ENCODE results near the gene GOLGA8R. TPM values are rescaled to one million over a fixed set of nuclear protein-coding genes. Genes with fewer than 3 reads are reported as not detected.
"Not testable (repeated sequence)": the region's sequence is repeated elsewhere in the genome, so short reads cannot be mapped to it uniquely, and the experiment has no call there.

The GOLGA8R gene
- total RNA-seq = 1 to 10 TPM; 1.8 to 3.6 (median 2.5) TPM
- long read RNA-seq, donor 1 = 0 reads
- long read RNA-seq, donor 2, partial matches to known transcripts = 0 of 1 reads
- long read RNA-seq, donor 2, other reads (novel, unspliced or antisense) = 1 of 1 reads

- intact Hi-C loops (cut with DNase I, micrococcal nuclease); H3K4me3 ChIP-seq; DNase-seq; H3K9me3 ChIP-seq; H3K36me3 ChIP-seq (ENCODE audit: low read depth); ATAC-seq; H3K4me1 ChIP-seq (ENCODE audit: low read depth): not testable (repeated sequence)
Measured at GRCh38 chr15:30414160-30414559, at the start of gene GOLGA8R. Gene GOLGA8R, minus strand, starts transcription at chr15:30414260. Its CDS starts 98 bp downstream, at chr15:30414162.

- intact Hi-C loops (cut with DNase I, micrococcal nuclease); H3K9me3 ChIP-seq; H3K4me3 ChIP-seq; ATAC-seq; DNase-seq; H3K36me3 ChIP-seq (ENCODE audit: low read depth); H3K4me1 ChIP-seq (ENCODE audit: low read depth): not testable (repeated sequence)
Measured at GRCh38 chr15:30463849-30464248, 49.8 kb upstream of the GOLGA8R start.

GRCh38 chr15:30462176-30462575, 48.1 kb upstream of the GOLGA8R start:
- ATAC-seq; intact Hi-C loops (cut with DNase I, micrococcal nuclease); H3K4me3 ChIP-seq; H3K9me3 ChIP-seq; H3K4me1 ChIP-seq (ENCODE audit: low read depth); H3K36me3 ChIP-seq (ENCODE audit: low read depth); DNase-seq: not testable (repeated sequence)

GRCh38 chr15:30452702-30453101, 38.6 kb upstream of the GOLGA8R start:
- ATAC-seq; intact Hi-C loops (cut with DNase I, micrococcal nuclease); H3K4me3 ChIP-seq; H3K36me3 ChIP-seq (ENCODE audit: low read depth); DNase-seq; H3K4me1 ChIP-seq (ENCODE audit: low read depth); H3K9me3 ChIP-seq: not testable (repeated sequence)

GRCh38 chr15:30438348-30438747, 24.3 kb upstream of the GOLGA8R start:
- H3K4me1 ChIP-seq (ENCODE audit: low read depth); H3K9me3 ChIP-seq; DNase-seq; ATAC-seq; intact Hi-C loops (cut with DNase I, micrococcal nuclease); H3K4me3 ChIP-seq; H3K36me3 ChIP-seq (ENCODE audit: low read depth): not testable (repeated sequence)

GRCh38 chr15:30435878-30436277, 21.8 kb upstream of the GOLGA8R start:
- H3K4me1 ChIP-seq (ENCODE audit: low read depth); H3K4me3 ChIP-seq; intact Hi-C loops (cut with DNase I, micrococcal nuclease); DNase-seq; H3K36me3 ChIP-seq (ENCODE audit: low read depth); H3K9me3 ChIP-seq; ATAC-seq: not testable (repeated sequence)

GRCh38 chr15:30420723-30421122, 6.7 kb upstream of the GOLGA8R start:
- intact Hi-C loops (cut with DNase I, micrococcal nuclease); DNase-seq; ATAC-seq; H3K4me1 ChIP-seq (ENCODE audit: low read depth); H3K4me3 ChIP-seq; H3K9me3 ChIP-seq; H3K36me3 ChIP-seq (ENCODE audit: low read depth): not testable (repeated sequence)

- H3K36me3 ChIP-seq (ENCODE audit: low read depth); intact Hi-C loops (cut with DNase I, micrococcal nuclease); ATAC-seq; H3K9me3 ChIP-seq; H3K4me3 ChIP-seq; H3K4me1 ChIP-seq (ENCODE audit: low read depth): not testable (repeated sequence)
- peak in 1 of 3 donors; percentile 8 for DNase-seq
Measured at GRCh38 chr15:30407636-30408035, 6.4 kb downstream of the GOLGA8R start.

- H3K4me3 ChIP-seq; H3K36me3 ChIP-seq (ENCODE audit: low read depth); intact Hi-C loops (cut with DNase I, micrococcal nuclease); H3K4me1 ChIP-seq (ENCODE audit: low read depth); H3K9me3 ChIP-seq: not testable (repeated sequence)
- ATAC-seq = peak; percentile 60
- peak; percentile 54 to 80 (median 75) for DNase-seq
Measured at GRCh38 chr15:30398988-30399387, 15.1 kb downstream of the GOLGA8R start.

- intact Hi-C loops (cut with DNase I, micrococcal nuclease); H3K9me3 ChIP-seq; H3K36me3 ChIP-seq (ENCODE audit: low read depth); H3K4me1 ChIP-seq (ENCODE audit: low read depth); H3K4me3 ChIP-seq; DNase-seq: not testable (repeated sequence)
- ATAC-seq = peak; percentile 16
Measured at GRCh38 chr15:30393664-30393991, 20.4 kb downstream of the GOLGA8R start.

GRCh38 chr15:30392766-30393663, 21.0 kb downstream of the GOLGA8R start, which contains the start of gene CHRFAM7A:
Gene CHRFAM7A, minus strand, starts transcription at chr15:30393540. Its CDS starts 10,189 bp downstream, at chr15:30383351.
- intact Hi-C loops (cut with DNase I, micrococcal nuclease); H3K9me3 ChIP-seq; H3K4me1 ChIP-seq (ENCODE audit: low read depth); H3K4me3 ChIP-seq; DNase-seq; H3K36me3 ChIP-seq (ENCODE audit: low read depth): not testable (repeated sequence)
- ATAC-seq = peak; percentile 75

- H3K9me3 ChIP-seq; H3K4me1 ChIP-seq (ENCODE audit: low read depth); DNase-seq; ATAC-seq; H3K36me3 ChIP-seq (ENCODE audit: low read depth); intact Hi-C loops (cut with DNase I, micrococcal nuclease); H3K4me3 ChIP-seq: not testable (repeated sequence)
Measured at GRCh38 chr15:30386318-30386887, 27.7 kb downstream of the GOLGA8R start.

- H3K9me3 ChIP-seq; intact Hi-C loops (cut with DNase I, micrococcal nuclease); DNase-seq; H3K4me1 ChIP-seq (ENCODE audit: low read depth); H3K36me3 ChIP-seq (ENCODE audit: low read depth); ATAC-seq; H3K4me3 ChIP-seq: not testable (repeated sequence)
Measured at GRCh38 chr15:30377082-30377413, 37.0 kb downstream of the GOLGA8R start.

GRCh38 chr15:30376375-30377081, 37.5 kb downstream of the GOLGA8R start:
- intact Hi-C loops (cut with DNase I, micrococcal nuclease); DNase-seq; H3K4me1 ChIP-seq (ENCODE audit: low read depth); H3K9me3 ChIP-seq; ATAC-seq; H3K4me3 ChIP-seq; H3K36me3 ChIP-seq (ENCODE audit: low read depth): not testable (repeated sequence)

Measured in mucosa of descending colon (tissue), 3 donors.